Ovary (tissue), 9 donors: ENCODE results near the gene IQSEC3. TPM values are rescaled to one million over a fixed set of nuclear protein-coding genes. Genes with fewer than 3 reads are reported as not detected.

Experiments used
- DNase-seq, 5 donors: peaks; one replicate each; pipeline ENCODE4 v3.0.0-alpha.2; 2019 to 2020
- H3K27ac ChIP-seq, 2 donors: fragments of 200-600 bp; one replicate each; pipeline versions ENCODE4 v1.5.1 to v1.8.0; 2019 to 2022
- H3K27me3 ChIP-seq: fragments of 200-600 bp; one replicate; pipeline ENCODE4 v1.8.0; 2022
- H3K36me3 ChIP-seq: fragments of 200-600 bp; sonication (generic); one replicate; pipeline ENCODE4 v1.5.1; 2019
- H3K4me1 ChIP-seq: one replicate; pipeline ENCODE4 v1.8.1; 2013; ENCODE audit warnings: mild to moderate bottlenecking, moderate library complexity; ENCODE audit not compliant: insufficient read depth
- H3K4me3 ChIP-seq: fragments of 200-600 bp; sonication (generic); one replicate; pipeline ENCODE4 v1.5.1; 2017
- H3K9me3 ChIP-seq, 2 donors: fragments of 200-600 bp in 1 of 2; sonication (generic) in 1 of 2; one replicate each; pipeline versions ENCODE4 v1.5.1 to v1.8.1; 2013 to 2019; ENCODE audit warnings: mild to moderate bottlenecking in 1 of 2, moderate library complexity in 1 of 2
- CTCF ChIP-seq, 3 donors: fragments of 450-650 bp in 2 of 3; fragments of 200-600 bp in 1 of 3; IDR thresholded peaks; one replicate each; pipeline versions ENCODE4 v1.5.1 to v1.8.0; 2016 to 2022; ENCODE audit warnings: antibody characterized with exemption in 3 of 3, mild to moderate bottlenecking in 1 of 3
- EP300 ChIP-seq: sonication (generic); formaldehyde crosslinking; IDR thresholded peaks from one replicate; pipeline ENCODE4 v1.6.1; 2017; ENCODE audit warnings: antibody characterized with exemption
- POLR2A ChIP-seq: fragments of 450-650 bp; IDR thresholded peaks from one replicate; pipeline ENCODE4 v1.6.1; 2017; ENCODE audit warnings: antibody characterized with exemption, mild to moderate bottlenecking, moderate library complexity
- WGBS, 3 donors: extraction: QIAGEN DNeasy Blood & Tissue Kit in 1 of 3; methylation state at CpG; one replicate each; pipeline versions ENCODE4 v1.1.5 to v1.1.7; 2013 to 2017; 5-methylcytosine and 5-hydroxymethylcytosine counted together
- intact Hi-C, 4 donors: fragments of 100-400 bp; cut with DNase I; formaldehyde crosslinking; loops; one replicate each; pipeline versions ENCODE4 v1.11.0 to v1.15.1; 2022 to 2023
- polyA plus RNA-seq, 2 donors: library from polyadenylated mRNA; stranded (reverse); fragments of 200-250 nt in 1 of 2; fragments of 350-450 nt in 1 of 2; fragmentation: Illumina TruSeq in 1 of 2; extraction: RNeasy Lipid Tissue Mini Kit (QIAGEN cat#74804) in 1 of 2; gene quantifications; one replicate each; pipeline ENCODE4 v1.2.3, GENCODE V29; 2013 to 2014
- total RNA-seq, 7 donors: library from RNA; depleted of rRNA in 2 of 7; stranded (reverse); fragments of >200 nt in 2 of 7; fragmentation: NEBNext Ultra II Directional in 3 of 7; extraction: Animal tissue kit (Norgen Biotek cat#: 25700) in 3 of 7; gene quantifications; one replicate each; pipeline versions ENCODE4 v1.1.0 to v1.2.4, GENCODE V29; 2016 to 2023
- donor health status: DM: no; HTN: no; CAD: no; lungs with moderate emphysema.
- donor health status: DM: no; HTN: no; CAD: no.
- donor health status: Bipolar disorder and iron deficiency.
- donor health status: DM: yes; HTN: yes; CAD: no.
- donor health status: DM: no; HTN: no; CAD: no.
- donor health status: DM: yes; HTN: yes; CAD: no.

Gene IQSEC3
- total and polyA plus RNA-seq, 9 donors, result 0.88 to 10.0 (median 3.0) TPM

GRCh38 chr12:109446-109845 is 42.9 kb downstream of the IQSEC3 start:
- WGBS, 3 donors, result 49 to 53% (median 51%) methylated on average over 6 of the region's 6 CpGs
- intact Hi-C loops, result no loop called here
- TF ChIP-seq EP300 (no peak), CTCF (IDR thresholded peaks at IDR 0.05) (no peak), POLR2A (no peak)

GRCh38 chr12:109872-110271 is 43.3 kb downstream of the IQSEC3 start:
- Histone ChIP-seq H3K27ac (no peak overlapping the region), H3K36me3 (no peaks in the 10 kb centered on the region), H3K4me3 (no peak overlapping the region), H3K9me3 (no peaks in the 10 kb centered on the region), H3K27me3 (no peaks in the 10 kb centered on the region), H3K4me1 (no peaks in the 10 kb centered on the region)
- DNase-seq, result no peak
- intact Hi-C loops, result no loop called here
- TF ChIP-seq CTCF (IDR thresholded peaks at IDR 0.05) (no peak), POLR2A (no peak), EP300 (no peak)
- WGBS, 3 donors, result 36 to 46% (median 38%) methylated on average over 3 of the region's 3 CpGs

More at GRCh38 chr12:109446-109845, 42.9 kb downstream of the IQSEC3 start:
- Histone ChIP-seq H3K9me3 (no peaks in the 10 kb centered on the region), H3K27me3 (no peaks in the 10 kb centered on the region), H3K36me3 (no peaks in the 10 kb centered on the region), H3K4me1 (no peaks in the 10 kb centered on the region), H3K4me3 (no peak overlapping the region), H3K27ac (no peak overlapping the region)
- DNase-seq, result no peak

DNA sequence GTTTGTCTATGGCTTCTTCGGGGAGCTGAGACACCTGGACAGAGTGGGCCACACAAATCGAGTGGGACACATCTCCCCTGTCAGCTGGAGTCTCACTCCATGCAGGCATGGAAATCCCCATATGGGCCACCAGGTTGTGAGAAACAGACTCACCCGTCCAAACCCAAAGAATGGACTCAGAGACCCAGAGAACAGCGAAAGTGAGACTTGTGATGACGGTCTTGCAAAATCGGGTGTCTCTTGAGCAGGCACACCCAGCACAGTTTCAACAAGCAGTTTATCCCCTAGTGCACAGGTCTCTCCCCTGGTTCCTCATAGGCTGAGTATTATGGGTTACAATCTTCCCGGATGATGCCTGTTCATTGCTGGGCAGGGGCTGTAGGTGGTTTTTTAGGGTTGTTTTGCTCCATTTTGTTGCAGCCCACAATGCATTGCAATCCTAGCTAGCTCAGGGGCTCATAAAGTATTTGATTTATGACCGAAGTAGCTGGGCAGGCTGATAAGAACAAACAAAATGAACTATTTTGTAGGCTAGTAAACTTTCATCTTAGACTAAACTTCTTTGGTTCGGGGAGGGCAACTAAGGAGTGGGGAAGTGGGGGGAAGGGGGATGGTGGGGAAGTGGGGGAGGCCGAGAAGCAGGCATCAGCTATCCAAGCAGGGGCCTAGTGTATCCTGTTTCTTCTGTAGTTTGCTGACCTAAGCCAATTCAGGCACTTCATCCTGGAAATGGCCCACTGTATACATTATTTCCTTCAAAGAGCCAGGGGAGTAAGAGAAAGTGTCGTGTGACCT is 45.3 kb downstream of the IQSEC3 start:
- H3K9me3 ChIP-seq, result no peaks in the 10 kb centered on the region
- H3K27ac ChIP-seq, result no peak overlapping the region
- H3K27me3 ChIP-seq, result no peaks in the 10 kb centered on the region
- TF ChIP-seq POLR2A, result no peak
- TF ChIP-seq CTCF (IDR thresholded peaks at IDR 0.05), result no peak
- no peak for TF ChIP-seq EP300
- intact Hi-C loops, result no loop called here
- H3K4me1 ChIP-seq, result no peaks in the 10 kb centered on the region
- H3K4me3 ChIP-seq, result no peak overlapping the region
- no peak for DNase-seq
- 63 to 74% (median 64%) methylated on average over 11 of the region's 11 CpGs for whole genome bisulfite sequencing, 3 donors
- H3K36me3 ChIP-seq, result no peaks in the 10 kb centered on the region

- 77 to 84% (median 83%) methylated on average over 4 of the region's 4 CpGs for WGBS, 3 donors
- no peak for DNase-seq
- no peaks in the 10 kb centered on the region for H3K9me3 ChIP-seq
- no peak overlapping the region for H3K27ac ChIP-seq
- no peaks in the 10 kb centered on the region for H3K4me1 ChIP-seq
- intact Hi-C loops, result no loop called here
- H3K27me3 ChIP-seq, result no peaks in the 10 kb centered on the region
- TF ChIP-seq POLR2A (no peak), CTCF (IDR thresholded peaks at IDR 0.05) (no peak), EP300 (no peak)
- H3K4me3 ChIP-seq, result no peak overlapping the region
- H3K36me3 ChIP-seq, result no peaks in the 10 kb centered on the region
Observed at GRCh38 chr12:113347-113746, 46.8 kb downstream of the IQSEC3 start.
